PC-3 (cell line): ENCODE measurements around the gene TNKS1BP1. TPM values are rescaled to one million over a fixed set of nuclear protein-coding genes. Genes with fewer than 3 reads are reported as not detected.

Experiments used
- ATAC-seq: fragments of 200-7000 bp; cut with Tn5 transposase; 2 replicates; pipeline ENCODE4 v1.9.1; 2020; ENCODE audit warnings: mild to moderate bottlenecking, moderate library complexity
- BruUV-seq: library from RNA; stranded (reverse); fragments of 400-500 nt; replicated peaks from 2 replicates; lab custom pipeline; 2021; lab: Mats Ljungman, UMichigan
- CTCF ChIA-PET: fragments of 300-600 bp; sonication (Branson Sonifier 250); formaldehyde crosslinking; loops from one replicate; lab custom pipeline; 2022; ENCODE audit warnings: antibody characterized with exemption; lab: Charles Lee
- POLR2A ChIA-PET: fragments of 300-600 bp; sonication (Branson Sonifier 250); formaldehyde crosslinking; loops from one replicate; lab custom pipeline; 2022; ENCODE audit warnings: antibody characterized with exemption; ENCODE audit not compliant: unreplicated experiment; lab: Charles Lee
- DNase-seq: peaks from one replicate; pipeline ENCODE4 v3.0.0-alpha.2; 2015
- H2AFZ ChIP-seq: fragments of 300-600 bp; sonication (generic); 2 replicates; pipeline ENCODE4 v1.6.0; 2016; ENCODE audit warnings: antibody characterized with exemption, low read length
- H3F3A ChIP-seq: fragments of 300-600 bp; sonication (generic); one replicate; pipeline ENCODE4 v1.6.0; 2017; ENCODE audit warnings: antibody characterized with exemption, low read length, control low read depth, mild to moderate bottlenecking; ENCODE audit not compliant: unreplicated experiment
- H3K27ac ChIP-seq: fragments of 300-600 bp; sonication (generic); 2 replicates; pipeline ENCODE4 v1.5.1; 2016; ENCODE audit warnings: mild to moderate bottlenecking, low read length
- H3K27me3 ChIP-seq: fragments of 300-600 bp; sonication (generic); 2 replicates; pipeline ENCODE4 v1.6.1; 2016; ENCODE audit warnings: low read length, mixed read lengths
- H3K36me3 ChIP-seq: fragments of 300-600 bp; sonication (generic); 2 replicates; pipeline ENCODE4 v1.6.1; 2016; ENCODE audit warnings: low read depth, mixed run types, low read length, mixed read lengths
- H3K4me1 ChIP-seq: fragments of 300-600 bp; sonication (generic); 2 replicates; pipeline ENCODE4 v1.5.1; 2016; ENCODE audit warnings: low read length; ENCODE audit not compliant: insufficient read depth
- H3K4me2 ChIP-seq: fragments of 300-600 bp; sonication (generic); 2 replicates; pipeline ENCODE4 v1.6.0; 2016; ENCODE audit warnings: low read length
- H3K4me3 ChIP-seq: fragments of 300-600 bp; sonication (generic); 2 replicates; pipeline ENCODE4 v1.5.1; 2016; ENCODE audit warnings: mild to moderate bottlenecking, low read length, mixed read lengths
- H3K79me2 ChIP-seq: fragments of 300-600 bp; sonication (generic); 2 replicates; pipeline ENCODE4 v1.6.1; 2017; ENCODE audit warnings: low read length, mixed read lengths
- H3K9ac ChIP-seq: fragments of 300-600 bp; sonication (generic); 2 replicates; pipeline ENCODE4 v1.6.0; 2016; ENCODE audit warnings: mild to moderate bottlenecking, low read length
- H3K9me2 ChIP-seq: fragments of 300-600 bp; sonication (generic); replicated peaks from 2 replicates; pipeline ENCODE4 v1.6.1; 2016; ENCODE audit warnings: mixed run types, low read length, mixed read lengths
- H3K9me3 ChIP-seq: fragments of 300-600 bp; sonication (generic); 2 replicates; pipeline ENCODE4 v1.6.1; 2016; ENCODE audit warnings: low read length, mixed read lengths
- H4K20me1 ChIP-seq: fragments of 300-600 bp; sonication (generic); 2 replicates; pipeline ENCODE4 v1.6.1; 2016; ENCODE audit warnings: low read length, mixed read lengths
- CTCF ChIP-seq: fragments of 300-600 bp; sonication (generic); conservative IDR thresholded peaks from 2 replicates; pipeline ENCODE4 v1.5.1; 2017; ENCODE audit warnings: antibody characterized with exemption, low read depth, mild to moderate bottlenecking, low read length
- EZH2 ChIP-seq: fragments of 300-600 bp; sonication (generic); IDR thresholded peaks from one replicate; pipeline ENCODE4 v1.6.1; 2017; ENCODE audit warnings: antibody characterized with exemption, mild to moderate bottlenecking, low read length; ENCODE audit not compliant: unreplicated experiment
- EZH2phosphoT487 ChIP-seq: fragments of 300-600 bp; sonication (generic); IDR thresholded peaks from 2 replicates; pipeline ENCODE4 v1.6.1; 2018; ENCODE audit warnings: mild to moderate bottlenecking, antibody characterized with exemption, low read length, borderline replicate concordance
- intact Hi-C: fragments of 100-400 bp; cut with micrococcal nuclease; formaldehyde crosslinking; loops from 2 replicates; pipeline ENCODE4 v1.9.0; 2023
- total RNA-seq: library from RNA; depleted of rRNA; stranded (reverse); fragments of >200 nt; gene quantifications from 2 replicates; pipeline ENCODE4 v1.2.3, GENCODE V29; 2014

Gene TNKS1BP1
- total RNA-seq, 1 experiment from 2014 or later, result 89.6 TPM

GRCh38 chr11:57368106-57368844 is 43.5 kb upstream of the TNKS1BP1 start:
- DNase-seq, result peak; percentile 23
- H3K9ac ChIP-seq, result no peak overlapping the region

GRCh38 chr11:57364851-57365660 is 40.3 kb upstream of the TNKS1BP1 start:
- TF ChIP-seq EZH2phosphoT487 (no peak), EZH2 (no peak), CTCF (no peak)
- ChIA-PET CTCF (no interaction called here), POLR2A (no interaction called here)
- Histone ChIP-seq H3K79me2 (no peaks in the 10 kb centered on the region), H3K4me2 (no peak overlapping the region), H3F3A (no peaks in the 10 kb centered on the region), H4K20me1 (no peaks in the 10 kb centered on the region), H3K4me3 (no peak overlapping the region), H3K9me2 (no peaks in the 10 kb centered on the region), H3K36me3 (no peaks in the 10 kb centered on the region), H3K4me1 (peaks cover 4% of the 10 kb centered on the region; the same call in 1 of the 2 replicates), H3K27ac (no peak overlapping the region), H3K27me3 (0 out of 2 replicates have a peak, but pooled peaks cover 17% of the 10 kb centered on the region), H2AFZ (no peak overlapping the region), H3K9ac (no peak overlapping the region), H3K9me3 (no peaks in the 10 kb centered on the region)
- no peak for ATAC-seq
- intact Hi-C loops, result no loop called here
- no TSS peak for BruUV-seq
- no peak for DNase-seq

More at GRCh38 chr11:57368106-57368844, 43.5 kb upstream of the TNKS1BP1 start:
- no peak for TF ChIP-seq EZH2phosphoT487
- no peaks in the 10 kb centered on the region for H3K9me2 ChIP-seq
- CTCF ChIA-PET, result no interaction called here
- H4K20me1 ChIP-seq, result no peaks in the 10 kb centered on the region
- no peaks in the 10 kb centered on the region for H3K79me2 ChIP-seq
- peaks cover 7% of the 10 kb centered on the region; the same call in 1 of the 2 replicates for H3K4me1 ChIP-seq
- POLR2A ChIA-PET, result no interaction called here
- H3K4me2 ChIP-seq, result no peak overlapping the region
- H3K27ac ChIP-seq, result no peak overlapping the region
- ATAC-seq, result no peak
- BruUV-seq, result no TSS peak
- no peaks in the 10 kb centered on the region for H3K36me3 ChIP-seq
- H3F3A ChIP-seq, result no peaks in the 10 kb centered on the region
- no peak overlapping the region for H2AFZ ChIP-seq
- H3K27me3 ChIP-seq, result 0 out of 2 replicates have a peak, but pooled peaks cover 8% of the 10 kb centered on the region
- H3K9me3 ChIP-seq, result no peaks in the 10 kb centered on the region
- no peak overlapping the region for H3K4me3 ChIP-seq
- intact Hi-C loops, result no loop called here

GRCh38 chr11:57363131-57364080 is 38.7 kb upstream of the TNKS1BP1 start:
- BruUV-seq, result no TSS peak
- ChIA-PET POLR2A (interaction anchor here (0.5 kb wide), 1 partner anchor 341 kb away, joined by 18 read pairs; no protein-coding TSS in a partner anchor), CTCF (no interaction called here)
- H3F3A ChIP-seq, result no peaks in the 10 kb centered on the region
- H3K9me2 ChIP-seq, result no peaks in the 10 kb centered on the region
- no peaks in the 10 kb centered on the region for H4K20me1 ChIP-seq
- no peak for DNase-seq
- H3K4me3 ChIP-seq, result no peak overlapping the region
- no peaks in the 10 kb centered on the region for H3K36me3 ChIP-seq
- no peaks in the 10 kb centered on the region for H3K79me2 ChIP-seq
- no peak overlapping the region for H2AFZ ChIP-seq
- H3K27ac ChIP-seq, result no peak overlapping the region
- H3K4me2 ChIP-seq, result no peak overlapping the region
- no peaks in the 10 kb centered on the region for H3K4me1 ChIP-seq
- no peak overlapping the region for H3K9ac ChIP-seq
- no peaks in the 10 kb centered on the region for H3K9me3 ChIP-seq
- 0 out of 2 replicates have a peak, but pooled peaks cover 17% of the 10 kb centered on the region for H3K27me3 ChIP-seq
- TF ChIP-seq EZH2 (no peak), CTCF (no peak), EZH2phosphoT487 (no peak)
- no peak for ATAC-seq
- intact Hi-C loops, result no loop called here
